ENCODE results near the gene FHAD1. TPM values are rescaled to one million over a fixed set of nuclear protein-coding genes. Genes with fewer than 3 reads are reported as not detected.
"Not testable (repeated sequence)": the region's sequence is repeated elsewhere in the genome, so short reads cannot be mapped to it uniquely, and the experiment has no call there.

Gene FHAD1
- total RNA-seq, 1 donor, result 0.72 TPM

DNA sequence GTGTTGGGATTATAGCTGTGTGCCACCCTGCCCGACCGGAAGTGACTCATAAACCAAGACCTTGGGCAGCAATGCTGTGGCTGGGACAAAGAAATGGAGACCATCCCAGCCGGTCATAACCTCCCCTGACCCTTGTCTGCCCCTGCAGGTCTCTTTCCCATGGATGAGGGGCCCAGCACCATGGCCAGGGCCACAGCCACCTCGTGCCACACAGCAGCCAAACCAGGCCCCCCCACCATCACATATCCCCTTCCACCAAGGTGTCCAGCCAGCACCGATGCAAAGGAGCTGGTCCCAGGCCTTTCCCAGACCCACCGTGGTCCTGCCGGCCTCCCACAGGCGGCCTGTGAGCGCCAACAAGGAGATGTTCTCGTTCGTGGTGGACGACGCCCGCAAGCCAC, 42.2 kb downstream of the FHAD1 start:
- no peaks in the 10 kb centered on the region for H3K27me3 ChIP-seq (ENCODE audit: insufficient read depth, low read length)
- no peaks in the 10 kb centered on the region for H4K20me1 ChIP-seq (ENCODE audit: insufficient read depth, low read length)
- peaks cover 1% of the 10 kb centered on the region for H3K9me3 ChIP-seq (ENCODE audit: low read depth, low read length)
- H3K27ac ChIP-seq (ENCODE audit: low read depth, low read length), result no peak overlapping the region
- no peaks in the 10 kb centered on the region for H3K79me2 ChIP-seq (ENCODE audit: insufficient read depth, low read length)
- TF ChIP-seq, protein P1, sequence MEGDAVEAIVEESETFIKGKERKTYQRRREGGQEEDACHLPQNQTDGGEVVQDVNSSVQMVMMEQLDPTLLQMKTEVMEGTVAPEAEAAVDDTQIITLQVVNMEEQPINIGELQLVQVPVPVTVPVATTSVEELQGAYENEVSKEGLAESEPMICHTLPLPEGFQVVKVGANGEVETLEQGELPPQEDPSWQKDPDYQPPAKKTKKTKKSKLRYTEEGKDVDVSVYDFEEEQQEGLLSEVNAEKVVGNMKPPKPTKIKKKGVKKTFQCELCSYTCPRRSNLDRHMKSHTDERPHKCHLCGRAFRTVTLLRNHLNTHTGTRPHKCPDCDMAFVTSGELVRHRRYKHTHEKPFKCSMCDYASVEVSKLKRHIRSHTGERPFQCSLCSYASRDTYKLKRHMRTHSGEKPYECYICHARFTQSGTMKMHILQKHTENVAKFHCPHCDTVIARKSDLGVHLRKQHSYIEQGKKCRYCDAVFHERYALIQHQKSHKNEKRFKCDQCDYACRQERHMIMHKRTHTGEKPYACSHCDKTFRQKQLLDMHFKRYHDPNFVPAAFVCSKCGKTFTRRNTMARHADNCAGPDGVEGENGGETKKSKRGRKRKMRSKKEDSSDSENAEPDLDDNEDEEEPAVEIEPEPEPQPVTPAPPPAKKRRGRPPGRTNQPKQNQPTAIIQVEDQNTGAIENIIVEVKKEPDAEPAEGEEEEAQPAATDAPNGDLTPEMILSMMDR (IDR thresholded peaks at IDR 0.05; ENCODE audit: extremely low read depth, low read depth, low read length), result no peak
- no peak overlapping the region for H2AFZ ChIP-seq (ENCODE audit: low read length)
- H3K4me2 ChIP-seq (ENCODE audit: insufficient read depth, low read length), result no peak overlapping the region
- H3K36me3 ChIP-seq (ENCODE audit: insufficient read depth, low read length), result no peaks in the 10 kb centered on the region
- DNase-seq (ENCODE audit: insufficient read length, low spot score, missing footprints), result no peak
- H3K4me3 ChIP-seq (ENCODE audit: insufficient read depth, low read length), result no peak overlapping the region
- peaks cover 10% of the 10 kb centered on the region for H3K4me1 ChIP-seq (ENCODE audit: insufficient read depth, low read length)

DNA sequence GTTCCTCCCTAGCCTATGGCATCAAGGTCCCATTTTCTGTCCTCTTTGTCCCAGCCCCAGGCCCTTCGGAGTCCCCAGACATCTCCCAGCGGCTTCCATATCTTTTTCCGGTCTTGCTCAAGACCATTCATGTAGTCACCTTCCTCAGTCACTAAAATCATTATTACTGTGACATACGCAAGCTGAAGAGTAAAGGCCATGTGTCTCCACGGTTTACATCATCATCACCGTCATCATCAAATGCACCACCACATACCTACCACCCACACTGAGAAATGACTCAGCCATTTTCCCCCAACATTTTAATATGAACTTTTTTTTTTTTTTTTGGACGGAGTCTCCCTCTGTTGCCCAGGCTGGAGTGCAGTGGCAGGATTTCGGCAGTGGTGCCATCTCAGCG, 43.4 kb downstream of the FHAD1 start:
- H4K20me1 ChIP-seq (ENCODE audit: insufficient read depth, low read length), result no peaks in the 10 kb centered on the region
- H3K36me3 ChIP-seq (ENCODE audit: insufficient read depth, low read length), result no peaks in the 10 kb centered on the region
- H3K4me2 ChIP-seq (ENCODE audit: insufficient read depth, low read length), result no peak overlapping the region
- TF ChIP-seq, protein P1 (IDR thresholded peaks at IDR 0.05; ENCODE audit: extremely low read depth, low read depth, low read length), result no peak
- H3K27me3 ChIP-seq (ENCODE audit: insufficient read depth, low read length), result no peaks in the 10 kb centered on the region
- H3K79me2 ChIP-seq (ENCODE audit: insufficient read depth, low read length), result no peaks in the 10 kb centered on the region
- peaks cover 4% of the 10 kb centered on the region for H3K4me1 ChIP-seq (ENCODE audit: insufficient read depth, low read length)
- peak overlapping the region; percentile 62 for H3K27ac ChIP-seq (ENCODE audit: low read depth, low read length)
- no peak overlapping the region for H3K4me3 ChIP-seq (ENCODE audit: insufficient read depth, low read length)
- peak overlapping the region; percentile 26 for H2AFZ ChIP-seq (ENCODE audit: low read length)
- H3K9me3 ChIP-seq (ENCODE audit: low read depth, low read length), result peaks cover 1% of the 10 kb centered on the region
- peak; percentile 92 for DNase-seq (ENCODE audit: insufficient read length, low spot score, missing footprints)

DNA sequence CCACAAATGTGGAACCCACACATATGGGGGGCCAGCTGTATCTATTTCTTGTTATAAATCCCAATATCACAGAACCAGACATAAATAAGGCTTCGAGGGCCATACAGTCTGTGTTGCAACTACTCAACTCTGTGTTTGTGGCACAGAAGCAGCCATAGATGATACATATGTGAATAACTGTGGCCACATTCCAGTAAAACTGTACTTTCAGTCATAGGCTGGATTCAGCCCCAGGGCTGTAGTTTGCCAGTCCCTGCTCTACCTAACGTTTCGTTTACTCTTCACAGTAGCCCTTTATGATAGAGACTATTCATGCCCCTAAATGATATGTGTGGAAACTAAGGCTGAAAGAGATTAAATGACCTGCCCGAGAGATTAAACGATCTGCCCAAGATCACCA, 48.7 kb downstream of the FHAD1 start:
- Histone ChIP-seq H3K4me3 (ENCODE audit: insufficient read depth, low read length) (no peak overlapping the region), H3K27ac (ENCODE audit: low read depth, low read length) (no peak overlapping the region), H3K4me1 (ENCODE audit: insufficient read depth, low read length) (no peaks in the 10 kb centered on the region), H3K4me2 (ENCODE audit: insufficient read depth, low read length) (no peak overlapping the region), H3K27me3 (ENCODE audit: insufficient read depth, low read length) (no peaks in the 10 kb centered on the region), H3K9me3 (ENCODE audit: low read depth, low read length) (peaks cover 1% of the 10 kb centered on the region), H3K79me2 (ENCODE audit: insufficient read depth, low read length) (no peaks in the 10 kb centered on the region), H4K20me1 (ENCODE audit: insufficient read depth, low read length) (no peaks in the 10 kb centered on the region), H3K36me3 (ENCODE audit: insufficient read depth, low read length) (no peaks in the 10 kb centered on the region), H2AFZ (ENCODE audit: low read length) (no peak overlapping the region)
- DNase-seq (ENCODE audit: insufficient read length, low spot score, missing footprints), result no peak
- TF ChIP-seq, protein P1 (IDR thresholded peaks at IDR 0.05; ENCODE audit: extremely low read depth, low read depth, low read length), result no peak

DNA sequence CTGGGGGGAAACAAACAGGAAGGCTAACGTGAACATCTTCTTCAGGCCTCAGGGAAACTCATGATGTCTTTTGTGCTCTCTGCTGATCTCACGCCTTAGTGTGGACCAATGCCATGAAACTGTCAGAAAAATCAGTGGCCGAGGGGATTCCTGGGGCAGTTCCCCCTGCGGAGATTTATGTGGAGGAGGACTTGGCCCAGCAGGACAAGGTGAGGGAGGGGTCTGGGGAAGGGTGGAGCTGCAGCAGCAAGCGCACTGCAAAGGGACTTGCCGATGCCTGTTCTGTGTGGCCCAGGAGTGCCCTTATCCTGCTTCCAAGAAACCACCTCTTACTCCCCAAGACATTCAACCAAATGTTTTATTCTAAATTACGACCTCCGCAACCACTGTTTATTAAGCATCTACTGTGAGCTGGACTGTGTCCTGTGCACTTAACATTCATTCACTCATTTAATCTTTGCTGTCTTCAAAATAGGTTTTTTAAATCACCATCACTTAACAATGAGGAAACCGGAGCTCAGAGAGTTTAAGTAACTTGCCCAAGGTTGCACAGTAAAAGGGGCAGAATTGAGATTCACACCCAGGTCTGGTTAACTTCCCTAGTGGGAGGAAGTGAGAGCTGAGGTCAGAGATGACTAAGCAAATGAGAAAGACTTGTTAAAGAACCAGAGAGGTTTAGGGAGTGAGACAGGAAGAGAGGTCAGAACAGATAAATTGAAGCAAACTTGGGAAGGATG, 49.7 kb downstream of the FHAD1 start:
- Histone ChIP-seq H3K36me3 (ENCODE audit: insufficient read depth, low read length) (no peaks in the 10 kb centered on the region), H3K27ac (ENCODE audit: low read depth, low read length) (no peak overlapping the region), H3K4me1 (ENCODE audit: insufficient read depth, low read length) (no peaks in the 10 kb centered on the region), H3K27me3 (ENCODE audit: insufficient read depth, low read length) (no peaks in the 10 kb centered on the region), H3K4me2 (ENCODE audit: insufficient read depth, low read length) (no peak overlapping the region), H3K4me3 (ENCODE audit: insufficient read depth, low read length) (no peak overlapping the region), H4K20me1 (ENCODE audit: insufficient read depth, low read length) (no peaks in the 10 kb centered on the region), H3K9me3 (ENCODE audit: low read depth, low read length) (no peaks in the 10 kb centered on the region), H3K79me2 (ENCODE audit: insufficient read depth, low read length) (no peaks in the 10 kb centered on the region), H2AFZ (ENCODE audit: low read length) (no peak overlapping the region)
- TF ChIP-seq, protein P1 (IDR thresholded peaks at IDR 0.05; ENCODE audit: extremely low read depth, low read depth, low read length), result no peak
- no peak for DNase-seq (ENCODE audit: insufficient read length, low spot score, missing footprints)

DNA sequence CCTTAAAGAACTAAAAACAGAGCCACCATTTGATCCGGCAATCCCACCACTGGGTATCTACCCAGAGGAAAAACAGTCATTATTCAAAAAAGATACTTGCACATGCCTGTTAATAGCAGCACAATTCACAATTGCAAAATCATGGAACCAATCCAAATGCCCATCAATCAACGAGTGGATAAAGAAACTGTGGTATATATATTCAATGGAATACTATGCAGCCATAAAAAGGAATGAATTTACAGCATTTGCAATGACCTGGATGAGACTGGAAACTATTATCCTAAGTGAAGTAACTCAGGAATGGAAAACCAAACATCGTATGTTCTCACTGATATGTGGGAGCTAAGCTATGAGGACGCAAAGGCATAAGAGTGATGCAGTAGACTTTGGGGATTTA, 51.0 kb downstream of the FHAD1 start:
- H3K4me3 ChIP-seq (ENCODE audit: insufficient read depth, low read length); H3K9me3 ChIP-seq (ENCODE audit: low read depth, low read length); H3K4me1 ChIP-seq (ENCODE audit: insufficient read depth, low read length); H3K4me2 ChIP-seq (ENCODE audit: insufficient read depth, low read length); H2AFZ ChIP-seq (ENCODE audit: low read length); H3K36me3 ChIP-seq (ENCODE audit: insufficient read depth, low read length); H4K20me1 ChIP-seq (ENCODE audit: insufficient read depth, low read length); DNase-seq (ENCODE audit: insufficient read length, low spot score, missing footprints); H3K79me2 ChIP-seq (ENCODE audit: insufficient read depth, low read length); H3K27ac ChIP-seq (ENCODE audit: low read depth, low read length); H3K27me3 ChIP-seq (ENCODE audit: insufficient read depth, low read length): not testable (repeated sequence)

Data from osteoblast (primary cell).